Measurements from ENCODE around the gene SCAF1.

SCAF1 gene

DNA sequence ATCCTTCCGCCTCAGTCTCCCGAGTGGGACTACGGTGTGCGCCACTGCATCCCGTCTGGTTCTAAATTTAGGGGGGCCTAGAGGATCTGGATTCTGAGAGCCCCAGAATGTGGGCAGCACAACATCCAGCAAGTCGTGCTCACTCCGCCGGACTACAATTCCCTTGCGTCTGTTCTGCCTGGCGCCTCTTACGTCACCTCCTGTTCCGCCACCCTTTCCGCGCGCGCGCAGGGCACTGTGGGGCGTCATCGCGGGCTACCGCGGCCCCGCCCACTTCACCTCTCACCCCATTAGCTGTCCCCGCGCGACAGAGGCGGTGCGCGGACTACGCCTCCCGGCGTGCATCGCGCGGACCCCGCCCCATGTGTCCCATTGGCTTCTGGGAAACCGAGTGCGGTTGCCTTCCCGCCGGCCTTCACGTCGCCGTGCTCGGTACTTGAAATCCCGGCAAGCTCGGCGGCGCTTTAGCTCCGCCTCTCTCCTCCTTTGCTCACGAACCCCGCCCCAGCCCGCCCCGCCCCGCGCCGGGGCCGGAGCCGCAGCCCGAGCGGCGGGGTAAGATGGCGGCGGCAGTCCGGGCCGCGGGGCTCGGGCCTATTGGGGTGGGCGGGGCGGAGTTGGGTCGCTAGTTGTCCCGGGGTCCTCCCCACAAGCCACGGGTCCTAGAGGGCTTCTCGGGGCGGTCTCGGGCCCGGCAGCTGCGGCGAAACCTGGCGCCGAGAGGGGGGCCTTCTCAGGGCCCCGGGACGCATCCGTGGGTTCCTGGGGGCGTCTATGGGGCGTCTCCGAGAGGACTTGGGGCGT, at the start of gene SCAF1:
SCAF1 (plus strand) TSS at position 522 of the 804 bp plus-strand sequence. CDS start 2,818 bp downstream, outside the sequence.
- DNase-seq: peak; percentile 99

GRCh38 chr19:49592486-49593232, 49.4 kb upstream of the SCAF1 start:
- DNase-seq: peak; percentile 49

DNA sequence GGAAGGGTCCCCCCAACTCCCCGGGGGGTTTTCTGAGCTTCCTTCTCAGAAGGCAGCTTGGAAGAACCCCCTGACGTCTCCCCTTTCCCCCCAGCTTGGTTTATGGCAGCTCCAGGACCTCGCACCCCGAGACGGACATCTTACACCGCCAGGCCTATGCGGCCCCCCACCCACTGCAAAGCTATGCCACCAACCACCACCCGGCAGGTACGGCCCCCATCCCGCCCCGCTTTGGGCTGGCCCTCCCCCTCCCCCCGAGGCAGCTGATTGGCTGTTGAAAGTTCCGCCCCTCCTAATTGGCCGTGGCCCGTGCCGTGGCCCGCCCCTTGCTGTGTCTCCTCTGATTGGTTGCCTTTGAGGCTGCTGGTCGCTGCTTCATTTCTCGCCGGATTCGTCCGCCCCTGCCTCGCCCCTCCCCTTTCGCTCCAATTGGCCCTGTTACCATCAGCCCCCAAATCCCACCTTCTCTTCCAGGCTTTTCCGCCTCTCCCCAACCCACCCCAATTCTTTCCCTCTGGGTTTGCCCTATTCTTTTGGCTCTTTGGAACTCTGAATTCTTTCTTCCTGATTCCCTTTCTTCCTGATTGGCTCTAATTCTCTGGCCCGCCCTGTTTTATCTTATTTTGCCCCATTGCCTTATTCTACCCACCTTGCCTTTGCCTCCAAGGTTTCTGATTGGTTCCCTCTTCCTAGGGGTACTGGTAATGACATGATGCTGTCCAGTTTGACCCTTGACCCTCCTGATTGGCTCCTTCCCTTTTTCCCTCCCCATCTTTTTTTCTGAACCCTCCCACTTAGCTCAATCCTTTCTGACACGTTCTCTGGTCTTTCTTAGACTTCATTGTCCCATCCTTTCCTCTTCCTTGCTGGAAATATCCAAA, 48.5 kb upstream of the SCAF1 start:
- peak; percentile 95 for DNase-seq

DNA sequence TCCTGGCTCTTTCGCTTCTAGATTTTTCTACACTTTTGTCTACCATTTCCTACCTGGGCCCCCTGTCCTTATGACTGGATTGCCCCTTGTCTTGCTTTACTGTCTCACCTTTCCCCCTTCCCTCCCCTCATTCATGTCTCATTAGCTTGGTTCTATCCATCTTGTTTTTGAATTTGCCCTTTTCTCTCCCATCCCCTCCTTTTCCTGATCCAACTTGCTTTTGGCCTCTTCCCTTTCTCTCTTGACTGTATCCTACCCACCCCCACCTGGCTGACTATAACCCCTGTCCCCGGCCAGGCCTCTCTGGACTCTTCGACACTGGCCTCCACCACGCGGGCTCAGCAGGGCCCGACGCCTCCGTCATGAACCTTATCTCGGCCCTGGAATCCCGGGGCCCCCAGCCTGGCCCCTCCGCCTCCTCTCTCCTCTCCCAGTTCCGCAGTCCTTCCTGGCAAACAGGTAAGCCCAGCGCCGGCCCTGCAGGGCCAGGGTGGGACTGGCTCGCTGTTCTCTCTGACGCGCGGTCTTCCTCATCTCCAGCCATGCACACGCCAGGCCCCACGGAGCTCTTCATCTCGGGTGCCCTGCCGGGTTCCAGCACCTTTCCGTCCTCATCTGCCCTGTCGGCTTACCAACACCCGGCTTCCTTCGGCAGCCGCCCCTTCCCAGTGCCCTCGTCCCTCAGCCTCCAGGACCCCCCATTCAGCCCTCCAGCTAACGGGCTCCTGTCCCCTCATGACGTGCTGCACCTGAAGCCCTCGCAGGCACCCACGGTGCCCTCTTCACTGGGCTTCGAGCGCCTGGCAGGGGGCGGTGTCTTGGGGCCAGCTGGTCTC, 47.6 kb upstream of the SCAF1 start:
- no peak for DNase-seq

DNA sequence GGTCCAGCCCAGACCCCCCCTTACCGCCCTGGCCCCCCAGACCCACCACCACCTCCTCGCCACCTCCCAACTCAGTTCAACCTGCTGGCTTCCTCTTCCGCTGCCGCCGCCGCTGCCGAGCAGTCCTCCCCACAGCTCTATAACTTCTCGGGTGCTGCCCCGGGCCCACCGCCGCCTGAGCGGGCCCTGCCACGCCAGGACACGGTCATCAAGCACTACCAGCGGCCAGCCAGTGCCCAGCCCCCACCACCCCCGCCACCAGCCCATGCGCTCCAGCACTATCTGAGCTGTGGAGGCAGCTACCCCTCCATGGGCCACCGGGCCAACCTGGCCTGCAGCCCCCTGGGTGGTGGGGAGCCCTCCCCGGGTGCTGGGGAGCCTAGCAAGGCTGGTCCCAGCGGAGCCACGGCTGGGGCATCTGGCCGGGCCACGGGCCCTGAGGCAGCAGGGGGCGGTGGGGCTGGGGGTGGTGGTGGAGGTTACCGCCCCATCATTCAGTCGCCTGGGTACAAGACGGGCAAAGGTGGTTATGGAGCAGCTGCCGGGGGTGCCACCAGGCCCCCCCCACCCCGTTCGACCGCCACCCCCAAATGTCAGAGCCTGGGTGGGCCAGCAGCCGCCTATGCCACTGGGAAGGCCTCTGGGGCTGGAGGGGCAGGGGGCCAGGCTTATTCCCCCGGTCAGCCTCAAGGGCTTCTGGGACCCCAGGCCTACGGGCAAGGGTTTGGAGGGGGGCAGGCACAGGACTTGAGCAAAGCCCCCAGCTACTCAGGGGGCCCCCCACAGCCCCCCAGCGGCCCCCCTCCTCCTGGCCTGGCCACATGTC, 46.8 kb upstream of the SCAF1 start:
- no peak for DNase-seq

- DNase-seq: no peak
Observed at GRCh38 chr19:49595819-49596404, 46.1 kb upstream of the SCAF1 start.

DNA sequence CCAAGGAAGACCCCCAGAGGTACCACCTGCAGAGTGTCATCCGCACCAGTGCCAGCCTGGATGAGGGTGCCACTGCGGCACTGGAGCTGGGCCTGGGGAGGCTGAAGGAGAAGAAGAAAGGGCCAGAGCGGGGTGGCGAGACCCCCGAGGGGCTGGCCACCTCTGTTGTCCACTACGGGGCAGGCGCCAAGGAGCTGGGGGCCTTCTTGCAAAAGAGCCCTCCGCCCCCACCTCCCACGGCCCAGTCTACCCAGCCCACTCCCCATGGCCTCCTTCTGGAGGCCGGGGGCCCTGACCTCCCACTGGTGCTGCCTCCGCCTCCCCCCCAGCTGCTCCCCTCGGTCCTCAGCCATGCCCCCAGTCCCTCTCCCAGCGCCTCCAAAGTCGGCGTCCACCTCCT, 45.6 kb upstream of the SCAF1 start:
- DNase-seq: no peak

DNA sequence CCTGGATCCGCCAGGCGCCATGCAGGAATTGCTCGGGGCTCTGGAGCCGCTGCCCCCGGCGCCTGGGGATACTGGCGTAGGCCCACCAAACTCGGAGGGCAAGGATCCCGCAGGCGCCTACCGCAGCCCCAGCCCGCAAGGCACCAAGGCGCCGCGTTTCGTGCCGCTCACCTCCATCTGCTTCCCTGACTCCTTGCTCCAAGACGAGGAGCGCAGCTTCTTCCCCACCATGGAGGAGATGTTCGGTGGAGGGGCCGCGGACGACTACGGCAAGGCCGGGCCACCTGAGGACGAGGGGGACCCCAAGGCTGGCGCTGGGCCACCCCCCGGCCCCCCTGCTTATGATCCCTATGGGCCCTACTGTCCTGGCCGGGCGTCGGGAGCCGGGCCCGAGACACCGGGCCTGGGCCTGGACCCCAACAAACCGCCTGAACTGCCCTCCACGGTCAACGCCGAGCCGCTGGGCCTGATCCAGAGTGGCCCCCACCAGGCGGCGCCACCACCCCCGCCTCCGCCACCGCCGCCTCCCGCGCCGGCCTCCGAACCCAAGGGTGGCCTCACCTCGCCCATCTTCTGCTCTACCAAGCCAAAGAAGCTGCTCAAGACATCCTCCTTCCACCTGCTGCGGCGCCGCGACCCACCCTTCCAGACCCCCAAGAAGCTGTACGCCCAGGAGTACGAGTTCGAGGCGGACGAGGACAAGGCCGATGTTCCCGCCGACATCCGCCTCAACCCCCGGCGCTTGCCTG, 44.9 kb upstream of the SCAF1 start:
- DNase-seq: no peak

- no peak for DNase-seq
Observed at GRCh38 chr19:49597703-49597974, 44.4 kb upstream of the SCAF1 start.

GRCh38 chr19:49599378-49600295, 42.4 kb upstream of the SCAF1 start:
- DNase-seq: no peak

DNA sequence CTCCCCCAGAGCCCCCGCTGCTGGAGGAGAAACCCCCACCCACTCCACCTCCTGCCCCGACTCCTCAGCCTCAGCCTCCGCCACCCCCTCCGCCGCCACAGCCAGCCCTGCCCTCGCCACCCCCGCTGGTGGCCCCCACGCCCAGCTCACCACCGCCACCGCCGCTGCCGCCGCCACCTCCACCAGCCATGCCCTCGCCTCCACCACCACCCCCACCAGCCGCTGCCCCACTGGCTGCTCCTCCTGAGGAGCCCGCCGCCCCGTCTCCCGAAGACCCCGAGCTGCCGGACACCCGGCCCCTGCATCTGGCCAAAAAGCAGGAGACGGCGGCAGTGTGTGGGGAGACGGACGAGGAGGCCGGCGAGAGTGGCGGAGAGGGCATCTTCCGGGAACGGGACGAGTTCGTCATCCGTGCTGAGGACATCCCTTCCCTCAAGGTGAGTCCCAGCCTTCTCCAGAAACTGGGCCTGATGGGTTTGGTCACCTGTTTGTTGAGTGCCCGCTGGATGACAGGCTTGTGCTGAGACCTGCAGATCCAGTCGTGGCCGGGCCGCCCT, 40.4 kb upstream of the SCAF1 start:
- no peak for DNase-seq

DNA sequence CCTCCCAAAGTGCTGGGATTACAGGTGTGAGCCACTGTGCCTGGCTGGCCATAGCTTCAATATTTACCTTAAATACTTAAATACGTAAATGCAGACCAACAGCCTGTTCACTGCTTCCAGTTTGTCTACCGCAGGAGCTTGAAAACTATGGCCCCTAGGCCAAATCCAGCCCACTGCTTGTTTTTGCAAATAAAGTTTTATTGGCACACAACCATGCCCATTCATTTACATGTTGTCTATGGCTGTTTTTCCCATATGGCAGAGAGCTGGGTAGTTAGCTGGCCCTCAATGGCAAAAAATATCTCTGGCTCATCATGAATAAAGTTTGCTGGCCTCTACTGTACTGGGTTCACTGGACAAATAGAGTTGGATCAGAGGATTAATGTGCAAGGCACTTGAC, 39.2 kb upstream of the SCAF1 start:
- DNase-seq: no peak

DNA sequence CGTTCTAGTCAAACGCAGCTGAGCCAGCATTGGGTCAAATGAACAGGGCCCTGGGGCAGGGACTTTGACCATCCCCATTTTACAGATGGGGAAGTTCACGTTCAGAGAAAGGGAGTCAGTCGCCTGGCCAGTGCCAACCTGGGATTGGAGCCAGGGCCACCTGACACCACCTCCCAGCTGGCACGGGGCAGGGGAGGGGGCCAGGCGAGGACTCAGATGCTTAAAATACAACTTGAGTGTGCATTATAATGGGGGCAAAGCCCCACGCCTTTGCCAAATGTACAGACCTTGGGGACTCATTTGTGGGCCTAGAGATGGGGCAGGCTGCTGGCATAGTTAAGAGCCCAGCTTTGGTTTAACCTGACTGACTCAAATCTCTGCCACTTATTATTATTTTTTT, 36.4 kb upstream of the SCAF1 start:
- DNase-seq: no peak

GRCh38 chr19:49609499-49610092, 32.4 kb upstream of the SCAF1 start:
- no peak for DNase-seq

GRCh38 chr19:49613374-49613773, 28.6 kb upstream of the SCAF1 start:
- DNase-seq: no peak

GRCh38 chr19:49614096-49614833, 27.7 kb upstream of the SCAF1 start:
- no peak for DNase-seq

DNA sequence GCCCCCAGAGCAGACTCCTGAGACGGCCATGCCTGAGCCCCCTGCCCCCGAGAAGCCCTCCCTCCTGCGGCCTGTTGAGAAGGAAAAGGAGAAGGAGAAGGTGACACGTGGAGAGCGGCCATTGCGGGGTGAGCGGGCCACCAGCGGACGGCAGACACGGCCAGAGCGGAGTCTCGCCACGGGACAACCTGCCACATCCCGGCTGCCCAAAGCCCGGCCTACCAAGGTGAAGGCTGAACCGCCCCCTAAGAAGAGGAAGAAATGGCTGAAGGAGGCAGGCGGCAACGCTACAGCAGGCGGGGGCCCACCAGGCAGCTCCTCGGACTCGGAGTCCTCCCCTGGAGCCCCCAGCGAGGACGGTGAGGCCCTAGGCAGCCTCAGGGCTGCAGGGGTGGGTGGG, 26.1 kb upstream of the SCAF1 start:
- no peak for DNase-seq

DNA sequence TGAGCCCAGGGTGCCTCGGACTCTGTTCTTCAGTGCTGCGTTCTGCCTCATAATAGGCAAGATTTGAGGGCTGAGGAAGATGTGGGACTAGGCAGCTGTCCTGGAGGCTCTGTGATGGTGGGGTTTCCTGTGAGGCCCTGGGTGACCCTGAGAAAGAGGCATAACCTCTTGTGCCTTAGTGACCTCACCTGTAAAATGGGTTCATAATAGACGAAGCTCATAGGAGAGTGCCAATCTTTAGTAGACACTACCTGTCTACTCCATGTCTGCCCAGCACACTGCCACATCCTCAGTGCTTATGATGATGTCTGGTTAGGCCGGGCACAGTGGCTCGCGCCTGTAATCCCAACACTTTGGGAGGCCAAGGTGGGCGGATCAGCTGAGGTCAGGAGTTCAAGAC, 25.5 kb upstream of the SCAF1 start:
- DNase-seq: no peak
